Neural progenitor cell (in vitro differentiated cells): ENCODE data around the gene SPATA31D3. TPM values are rescaled to one million over a fixed set of nuclear protein-coding genes. Genes with fewer than 3 reads are reported as not detected.

Source experiments
- DNase-seq: peaks from one replicate; pipeline ENCODE4 v3.0.0-alpha.2; 2016; ENCODE audit warnings: low spot score
- H2AFZ ChIP-seq: fragments of 200-600 bp; sonication (generic); replicated peaks from 2 replicates; pipeline ENCODE4 v1.6.1; 2016; ENCODE audit warnings: antibody characterized with exemption
- H3F3A ChIP-seq: fragments of 200-600 bp; sonication (generic); 2 replicates; pipeline ENCODE4 v1.6.1; 2016; ENCODE audit warnings: antibody characterized with exemption, low read depth
- H3K27ac ChIP-seq: fragments of 200-600 bp; sonication (generic); 2 replicates; pipeline ENCODE4 v1.5.1; 2016; ENCODE audit warnings: mild to moderate bottlenecking
- H3K27me3 ChIP-seq: fragments of 200-600 bp; sonication (generic); 2 replicates; pipeline ENCODE4 v1.6.1; 2016; ENCODE audit warnings: mild to moderate bottlenecking, moderate library complexity
- H3K36me3 ChIP-seq: fragments of 200-600 bp; sonication (generic); 2 replicates; pipeline ENCODE4 v1.5.1; 2016
- H3K4me1 ChIP-seq: fragments of 200-600 bp; sonication (generic); 2 replicates; pipeline ENCODE4 v1.6.1; 2016; ENCODE audit warnings: mixed run types
- H3K4me2 ChIP-seq: fragments of 200-600 bp; sonication (generic); 2 replicates; pipeline ENCODE4 v1.6.1; 2016
- H3K4me3 ChIP-seq: fragments of 200-600 bp; sonication (generic); 2 replicates; pipeline ENCODE4 v1.5.1; 2016
- H3K79me2 ChIP-seq: fragments of 200-600 bp; sonication (generic); 2 replicates; pipeline ENCODE4 v1.6.1; 2016; ENCODE audit warnings: low read depth
- H3K9ac ChIP-seq: fragments of 200-600 bp; sonication (generic); 2 replicates; pipeline ENCODE4 v1.6.1; 2016
- H3K9me3 ChIP-seq: fragments of 200-600 bp; sonication (generic); 2 replicates; pipeline ENCODE4 v1.5.1; 2016; ENCODE audit warnings: low read depth
- H4K20me1 ChIP-seq: fragments of 200-600 bp; sonication (generic); 2 replicates; pipeline ENCODE4 v1.6.1; 2016; ENCODE audit warnings: low read depth
- H3K27ac Mint-ChIP-seq: 3 replicates; pipeline ENCODE4 v1.8.0; 2021; ENCODE audit warnings: mixed read lengths
- H3K27me3 Mint-ChIP-seq: 2 replicates; pipeline ENCODE4 v1.8.0; 2022; ENCODE audit warnings: low read depth, mild to moderate bottlenecking, inconsistent platforms, moderate library complexity, mixed read lengths; ENCODE audit not compliant: insufficient read depth
- H3K36me3 Mint-ChIP-seq: 3 replicates; pipeline ENCODE4 v1.8.0; 2021; ENCODE audit warnings: mixed read lengths
- H3K4me1 Mint-ChIP-seq: 3 replicates; pipeline ENCODE4 v1.8.0; 2021; ENCODE audit warnings: mixed read lengths
- H3K4me3 Mint-ChIP-seq: 3 replicates; pipeline ENCODE4 v1.8.0; 2021; ENCODE audit warnings: mild to moderate bottlenecking, moderate library complexity, mixed read lengths
- H3K9me3 Mint-ChIP-seq: 3 replicates; pipeline ENCODE4 v1.8.0; 2020; ENCODE audit warnings: mixed read lengths
- EZH2 ChIP-seq: fragments of 200-600 bp; sonication (generic); IDR thresholded peaks from 2 replicates; pipeline ENCODE4 v1.6.1; 2017; ENCODE audit warnings: antibody characterized with exemption, mild to moderate bottlenecking, moderate library complexity
- EZH2phosphoT487 ChIP-seq: fragments of 200-600 bp; sonication (generic); IDR thresholded peaks from 2 replicates; pipeline ENCODE4 v1.6.1; 2017; ENCODE audit warnings: antibody characterized with exemption
- total RNA-seq: library from RNA; depleted of rRNA; stranded (reverse); fragments of >200 nt; gene quantifications from 2 replicates; pipeline ENCODE4 v1.2.3, GENCODE V29; 2015; ENCODE audit warnings: low replicate concordance
- TF ChIP-seq, protein P1 (sequence below): fragments of 200-600 bp; sonication (generic); IDR thresholded peaks from 2 replicates; pipeline ENCODE4 v1.5.1; 2017; ENCODE audit warnings: antibody characterized with exemption, mild to moderate bottlenecking

The SPATA31D3 gene
- total RNA-seq, 1 donor from 2014 or later: not detected

DNA sequence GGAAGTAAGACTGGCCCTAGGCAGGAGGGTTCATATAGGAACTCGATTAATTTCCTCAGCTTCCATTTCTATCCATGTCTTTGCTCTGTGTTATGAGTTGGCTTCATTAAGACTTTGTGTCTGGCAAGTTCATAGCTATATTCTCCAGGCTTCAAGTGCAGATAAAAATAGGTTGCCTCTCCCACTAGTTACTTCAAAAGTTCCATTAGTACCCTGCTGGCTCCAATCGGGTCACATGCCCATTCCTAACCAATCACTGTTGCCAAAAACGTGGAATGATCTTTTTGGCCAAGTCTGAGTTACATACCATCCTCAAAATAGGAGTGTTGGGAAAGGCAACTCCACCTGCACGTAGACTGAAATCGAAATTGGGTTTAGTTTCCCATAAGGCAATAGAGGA is 31.5 kb downstream of the SPATA31D3 start:
- Histone ChIP-seq H3K36me3 (no peaks in the 10 kb centered on the region), H3K27me3 (no peaks in the 10 kb centered on the region), H3K9me3 (no peaks in the 10 kb centered on the region), H3K27ac (no peak overlapping the region), H3K79me2 (no peaks in the 10 kb centered on the region), H4K20me1 (no peaks in the 10 kb centered on the region), H3K4me2 (no peak overlapping the region), H3K4me3 (no peak overlapping the region), H3F3A (no peaks in the 10 kb centered on the region), H3K4me1 (no peaks in the 10 kb centered on the region), H3K9ac (no peak overlapping the region), H2AFZ (no peak overlapping the region)
- DNase-seq: no peak
- H3K36me3 Mint-ChIP-seq: no peaks in the 10 kb centered on the region
- H3K9me3 Mint-ChIP-seq: peaks cover 3% of the 10 kb centered on the region
- no peak overlapping the region for H3K4me3 Mint-ChIP-seq
- no peaks in the 10 kb centered on the region for H3K4me1 Mint-ChIP-seq
- TF ChIP-seq, protein P1, sequence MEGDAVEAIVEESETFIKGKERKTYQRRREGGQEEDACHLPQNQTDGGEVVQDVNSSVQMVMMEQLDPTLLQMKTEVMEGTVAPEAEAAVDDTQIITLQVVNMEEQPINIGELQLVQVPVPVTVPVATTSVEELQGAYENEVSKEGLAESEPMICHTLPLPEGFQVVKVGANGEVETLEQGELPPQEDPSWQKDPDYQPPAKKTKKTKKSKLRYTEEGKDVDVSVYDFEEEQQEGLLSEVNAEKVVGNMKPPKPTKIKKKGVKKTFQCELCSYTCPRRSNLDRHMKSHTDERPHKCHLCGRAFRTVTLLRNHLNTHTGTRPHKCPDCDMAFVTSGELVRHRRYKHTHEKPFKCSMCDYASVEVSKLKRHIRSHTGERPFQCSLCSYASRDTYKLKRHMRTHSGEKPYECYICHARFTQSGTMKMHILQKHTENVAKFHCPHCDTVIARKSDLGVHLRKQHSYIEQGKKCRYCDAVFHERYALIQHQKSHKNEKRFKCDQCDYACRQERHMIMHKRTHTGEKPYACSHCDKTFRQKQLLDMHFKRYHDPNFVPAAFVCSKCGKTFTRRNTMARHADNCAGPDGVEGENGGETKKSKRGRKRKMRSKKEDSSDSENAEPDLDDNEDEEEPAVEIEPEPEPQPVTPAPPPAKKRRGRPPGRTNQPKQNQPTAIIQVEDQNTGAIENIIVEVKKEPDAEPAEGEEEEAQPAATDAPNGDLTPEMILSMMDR: no peak
- TF ChIP-seq EZH2 (no peak), EZH2phosphoT487 (no peak)
- H3K27ac Mint-ChIP-seq: no peak overlapping the region
- no peaks in the 10 kb centered on the region for H3K27me3 Mint-ChIP-seq

DNA sequence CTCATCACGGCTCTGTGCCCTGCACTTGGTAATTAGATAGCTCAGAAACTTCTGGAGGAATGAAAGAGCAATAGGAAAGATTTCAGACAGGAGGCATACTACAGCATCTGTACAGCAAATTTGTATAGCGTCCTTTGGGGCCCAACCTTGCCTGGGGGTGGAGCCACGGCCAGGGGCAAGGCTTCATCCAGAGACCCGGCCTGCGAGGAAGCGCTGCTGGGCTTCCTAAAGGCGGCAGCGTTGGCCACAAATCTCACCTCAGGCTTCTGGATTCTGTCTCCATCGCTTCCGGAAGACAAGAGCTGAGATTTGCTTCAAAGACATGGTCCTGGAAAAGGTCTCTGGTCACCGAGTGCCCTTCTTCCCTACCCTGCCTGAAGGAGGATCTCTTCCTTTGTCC is 33.1 kb downstream of the SPATA31D3 start:
- H3K9ac ChIP-seq: no peak overlapping the region
- H3K27me3 Mint-ChIP-seq: no peaks in the 10 kb centered on the region
- H3K4me2 ChIP-seq: no peak overlapping the region
- DNase-seq: no peak
- H3K4me3 Mint-ChIP-seq: no peak overlapping the region
- H3K9me3 ChIP-seq: no peaks in the 10 kb centered on the region
- no peak overlapping the region for H3K4me3 ChIP-seq
- H4K20me1 ChIP-seq: no peaks in the 10 kb centered on the region
- no peaks in the 10 kb centered on the region for H3K27me3 ChIP-seq
- no peak overlapping the region for H2AFZ ChIP-seq
- no peaks in the 10 kb centered on the region for H3K4me1 Mint-ChIP-seq
- TF ChIP-seq EZH2 (no peak), EZH2phosphoT487 (no peak)
- TF ChIP-seq, protein P1: no peak
- no peaks in the 10 kb centered on the region for H3K4me1 ChIP-seq
- H3K27ac ChIP-seq: no peak overlapping the region
- peaks cover 3% of the 10 kb centered on the region for H3K9me3 Mint-ChIP-seq
- no peaks in the 10 kb centered on the region for H3K79me2 ChIP-seq
- no peak overlapping the region for H3K27ac Mint-ChIP-seq
- no peaks in the 10 kb centered on the region for H3K36me3 Mint-ChIP-seq
- no peaks in the 10 kb centered on the region for H3K36me3 ChIP-seq
- no peaks in the 10 kb centered on the region for H3F3A ChIP-seq

DNA sequence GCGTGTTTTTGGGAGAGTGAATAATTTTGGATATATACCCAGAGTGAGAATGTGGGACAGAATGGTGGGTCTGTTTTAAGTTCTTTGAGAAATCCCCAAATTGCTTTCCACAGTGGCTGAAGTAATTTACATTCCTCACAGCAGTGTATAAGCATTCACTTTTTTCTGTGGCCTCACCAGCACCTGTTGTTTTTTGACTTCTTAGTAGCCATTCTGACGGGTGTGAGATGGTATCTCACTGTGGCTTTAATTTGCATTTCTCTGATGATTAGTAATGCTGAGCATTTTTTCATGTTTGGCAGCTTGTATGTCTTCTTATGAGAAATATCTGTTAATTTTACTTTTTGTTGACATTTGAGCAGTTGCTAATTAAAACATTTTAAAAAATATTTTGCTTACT is 35.9 kb downstream of the SPATA31D3 start:
- peaks cover 7% of the 10 kb centered on the region for H3K4me1 Mint-ChIP-seq
- H3K36me3 ChIP-seq: no peaks in the 10 kb centered on the region

More for the DNA sequence above, 35.9 kb downstream of the SPATA31D3 start:
- Histone ChIP-seq H3K27me3 (no peaks in the 10 kb centered on the region), H3K4me1 (no peaks in the 10 kb centered on the region), H3K4me3 (no peak overlapping the region), H3K9me3 (no peaks in the 10 kb centered on the region), H3K9ac (no peak overlapping the region), H3K4me2 (no peak overlapping the region), H4K20me1 (no peaks in the 10 kb centered on the region), H2AFZ (no peak overlapping the region), H3K27ac (no peak overlapping the region), H3F3A (no peaks in the 10 kb centered on the region), H3K79me2 (no peaks in the 10 kb centered on the region)
- Mint-ChIP-seq H3K4me3 (no peak overlapping the region), H3K27ac (no peak overlapping the region), H3K36me3 (no peaks in the 10 kb centered on the region), H3K9me3 (peaks cover 3% of the 10 kb centered on the region), H3K27me3 (no peaks in the 10 kb centered on the region)
- DNase-seq: no peak
- TF ChIP-seq, protein P1: no peak
- TF ChIP-seq EZH2 (no peak), EZH2phosphoT487 (no peak)
